Pancreas (tissue), 10 donors: Measurements from ENCODE around the gene TP53I11. TPM values are rescaled to one million over a fixed set of nuclear protein-coding genes. Genes with fewer than 3 reads are reported as not detected.

Experiments
- ATAC-seq, 4 donors: fragments of 200-7000 bp; cut with Tn5 transposase; one replicate each; pipeline versions ENCODE4 v1.8.0 to v1.9.1; 2020; ENCODE audit warnings: mild to moderate bottlenecking in 4 of 4, moderate library complexity in 4 of 4
- DNase-seq, 6 donors: peaks; one replicate each; pipeline ENCODE4 v3.0.0-alpha.2; 2020
- FAIRE-seq: peaks from 2 replicates; lab custom pipeline; 2012; peaks lifted over from hg19 to GRCh38; lab: Jason Lieb, UNC
- H3K27ac ChIP-seq, 4 donors: fragments of 200-600 bp; sonication (generic); 1 replicate in 3 of 4; 2 replicates in 1 of 4; pipeline versions ENCODE4 v1.5.0 to v1.8.0; 2020
- H3K27me3 ChIP-seq, 4 donors: fragments of 200-600 bp; one replicate each; pipeline ENCODE4 v1.8.0; 2021
- H3K36me3 ChIP-seq, 3 donors: fragments of 200-600 bp; sonication (generic) in 1 of 3; one replicate each; pipeline versions ENCODE4 v1.5.0 to v1.8.0; 2020 to 2021
- H3K4me1 ChIP-seq, 3 donors: fragments of 200-600 bp; one replicate each; pipeline ENCODE4 v1.8.0; 2021
- H3K4me3 ChIP-seq, 4 donors: fragments of 200-600 bp; sonication (generic) in 2 of 4; one replicate each; pipeline versions ENCODE4 v1.5.0 to v1.8.0; 2020 to 2021
- H3K9me3 ChIP-seq, 4 donors: fragments of 200-600 bp; one replicate each; pipeline ENCODE4 v1.8.0; 2021
- WGBS, 2 donors: extraction: QIAGEN DNeasy Blood & Tissue Kit; methylation state at CpG; one replicate each; pipeline ENCODE4 v1.1.7; 2013; 5-methylcytosine and 5-hydroxymethylcytosine counted together
- intact Hi-C, 3 donors: fragments of 100-400 bp; cut with DNase I; formaldehyde crosslinking; loops; one replicate each; pipeline versions ENCODE4 v1.11.1 to v1.14.2; 2022
- polyA plus RNA-seq, 2 donors: library from polyadenylated mRNA; stranded (reverse); fragments of 200-250 nt; gene quantifications; one replicate each; pipeline ENCODE4 v1.2.3, GENCODE V29; 2013
- total RNA-seq, 6 donors: library from RNA; stranded (reverse); fragmentation: NEBNext Ultra II Directional in 4 of 6; extraction: Animal tissue kit (Norgen Biotek cat#: 25700) in 4 of 6; gene quantifications; one replicate each; pipeline versions ENCODE4 v1.2.1 to v1.2.4, GENCODE V29; 2021 to 2023
- TF ChIP-seq, protein P1 (sequence below), 4 donors: fragments of 200-600 bp; sonication (generic) in 3 of 4; IDR thresholded peaks; one replicate each; pipeline versions ENCODE4 v1.5.0 to v1.8.0; 2021; ENCODE audit warnings: antibody characterized with exemption in 4 of 4
- donor health status: healthy with polysubstance abuse.
- donor health status: DM: no; HTN: no; CAD: no; lungs with moderate emphysema.
- donor health status: DM: no; HTN: no; CAD: no.
- donor health status: control.
- donor health status: control.
- donor health status: Bipolar disorder and iron deficiency.
- donor health status: DM: yes; HTN: yes; CAD: no.
- donor health status: DM: no; HTN: no; CAD: no.
- donor health status: DM: no; HTN: no; CAD: no.
- donor health status: DM: yes; HTN: yes; CAD: no.

Gene TP53I11
- total and polyA plus RNA-seq, 8 donors = 18.8 to 40.2 (median 28.7) TPM

GRCh38 chr11:44906649-44907048 is 44.0 kb downstream of the TP53I11 start:
- Histone ChIP-seq H3K4me3 (no peak overlapping the region), H3K9me3 (no peaks in the 10 kb centered on the region), H3K27me3 (no peaks in the 10 kb centered on the region), H3K36me3 (no peaks in the 10 kb centered on the region), H3K4me1 (no peaks in the 10 kb centered on the region), H3K27ac (no peak overlapping the region)
- no peak for DNase-seq
- FAIRE-seq = no peak
- TF ChIP-seq, protein P1, sequence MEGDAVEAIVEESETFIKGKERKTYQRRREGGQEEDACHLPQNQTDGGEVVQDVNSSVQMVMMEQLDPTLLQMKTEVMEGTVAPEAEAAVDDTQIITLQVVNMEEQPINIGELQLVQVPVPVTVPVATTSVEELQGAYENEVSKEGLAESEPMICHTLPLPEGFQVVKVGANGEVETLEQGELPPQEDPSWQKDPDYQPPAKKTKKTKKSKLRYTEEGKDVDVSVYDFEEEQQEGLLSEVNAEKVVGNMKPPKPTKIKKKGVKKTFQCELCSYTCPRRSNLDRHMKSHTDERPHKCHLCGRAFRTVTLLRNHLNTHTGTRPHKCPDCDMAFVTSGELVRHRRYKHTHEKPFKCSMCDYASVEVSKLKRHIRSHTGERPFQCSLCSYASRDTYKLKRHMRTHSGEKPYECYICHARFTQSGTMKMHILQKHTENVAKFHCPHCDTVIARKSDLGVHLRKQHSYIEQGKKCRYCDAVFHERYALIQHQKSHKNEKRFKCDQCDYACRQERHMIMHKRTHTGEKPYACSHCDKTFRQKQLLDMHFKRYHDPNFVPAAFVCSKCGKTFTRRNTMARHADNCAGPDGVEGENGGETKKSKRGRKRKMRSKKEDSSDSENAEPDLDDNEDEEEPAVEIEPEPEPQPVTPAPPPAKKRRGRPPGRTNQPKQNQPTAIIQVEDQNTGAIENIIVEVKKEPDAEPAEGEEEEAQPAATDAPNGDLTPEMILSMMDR (IDR thresholded peaks at IDR 0.05) = no peak
- 52 to 55% methylated on average over 5 of the region's 5 CpGs for WGBS, 2 donors
- ATAC-seq = no peak
- intact Hi-C loops = no loop called here

- FAIRE-seq (no peak), DNase-seq (no peak), ATAC-seq (no peak)
- H3K4me1 ChIP-seq = no peaks in the 10 kb centered on the region
- no peaks in the 10 kb centered on the region for H3K36me3 ChIP-seq
- 57 to 62% methylated on average over 9 of the region's 9 CpGs for WGBS, 2 donors
- H3K9me3 ChIP-seq = no peaks in the 10 kb centered on the region
- intact Hi-C loops = no loop called here
- TF ChIP-seq, protein P1 (IDR thresholded peaks at IDR 0.05) = no peak
- no peaks in the 10 kb centered on the region for H3K27me3 ChIP-seq
- H3K4me3 ChIP-seq = no peak overlapping the region
- no peak overlapping the region for H3K27ac ChIP-seq
Measured at GRCh38 chr11:44905131-44905866, 45.4 kb downstream of the TP53I11 start.

DNA sequence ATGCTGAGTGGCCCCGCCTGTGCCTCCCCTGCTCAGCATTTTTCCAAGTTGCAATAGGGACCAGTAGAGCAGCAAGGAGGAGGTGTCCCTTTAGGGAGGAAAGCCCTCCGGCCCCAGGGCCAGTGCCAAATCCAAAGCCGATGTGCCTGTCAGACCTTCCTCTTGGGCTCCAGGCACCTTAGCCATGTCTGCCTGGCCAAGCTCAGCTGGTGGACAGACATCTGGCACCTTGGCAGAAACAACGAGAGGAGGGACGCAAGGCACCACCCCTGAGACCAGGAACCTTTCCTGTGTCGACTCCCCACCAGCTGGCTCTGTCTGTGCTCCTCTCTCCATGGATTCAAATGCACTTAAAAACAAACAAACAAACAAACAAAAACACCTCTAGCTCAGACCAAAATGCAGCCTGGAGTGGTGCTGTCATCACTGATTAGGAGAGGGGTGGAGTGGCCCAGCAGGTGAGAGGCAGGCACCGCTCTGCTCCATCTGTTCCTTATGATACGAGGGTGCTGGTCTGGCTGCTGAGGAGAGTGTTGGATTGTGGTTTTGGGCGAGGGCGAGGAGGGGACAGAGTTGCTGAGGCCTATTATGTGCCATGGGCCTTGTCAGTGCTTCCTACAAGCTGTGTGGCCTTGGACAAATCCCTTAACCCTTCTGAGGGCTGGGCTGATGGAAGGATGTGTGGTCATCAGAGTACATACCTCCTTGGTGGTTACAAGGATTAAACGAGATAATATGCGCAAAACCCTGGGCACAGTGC is 46.2 kb downstream of the TP53I11 start:
- ATAC-seq (no peak), DNase-seq (no peak), FAIRE-seq (no peak)
- H3K36me3 ChIP-seq = no peaks in the 10 kb centered on the region
- TF ChIP-seq, protein P1 (IDR thresholded peaks at IDR 0.05) = no peak
- H3K27me3 ChIP-seq = no peaks in the 10 kb centered on the region
- WGBS, 2 donors = 66 to 72% methylated on average over 12 of the region's 12 CpGs
- intact Hi-C loops = no loop called here
- H3K4me1 ChIP-seq = no peaks in the 10 kb centered on the region
- H3K4me3 ChIP-seq = no peak overlapping the region
- no peak overlapping the region for H3K27ac ChIP-seq
- H3K9me3 ChIP-seq = no peaks in the 10 kb centered on the region

GRCh38 chr11:44903518-44903917 is 47.2 kb downstream of the TP53I11 start:
- DNase-seq (no peak), ATAC-seq (no peak), FAIRE-seq (no peak)
- Histone ChIP-seq H3K4me3 (no peak overlapping the region), H3K4me1 (no peaks in the 10 kb centered on the region), H3K27ac (no peak overlapping the region), H3K36me3 (no peaks in the 10 kb centered on the region), H3K27me3 (no peaks in the 10 kb centered on the region), H3K9me3 (no peaks in the 10 kb centered on the region)
- intact Hi-C loops = no loop called here
- TF ChIP-seq, protein P1 (IDR thresholded peaks at IDR 0.05) = no peak
- WGBS, 2 donors = 66 to 76% methylated on average over 3 of the region's 3 CpGs

DNA sequence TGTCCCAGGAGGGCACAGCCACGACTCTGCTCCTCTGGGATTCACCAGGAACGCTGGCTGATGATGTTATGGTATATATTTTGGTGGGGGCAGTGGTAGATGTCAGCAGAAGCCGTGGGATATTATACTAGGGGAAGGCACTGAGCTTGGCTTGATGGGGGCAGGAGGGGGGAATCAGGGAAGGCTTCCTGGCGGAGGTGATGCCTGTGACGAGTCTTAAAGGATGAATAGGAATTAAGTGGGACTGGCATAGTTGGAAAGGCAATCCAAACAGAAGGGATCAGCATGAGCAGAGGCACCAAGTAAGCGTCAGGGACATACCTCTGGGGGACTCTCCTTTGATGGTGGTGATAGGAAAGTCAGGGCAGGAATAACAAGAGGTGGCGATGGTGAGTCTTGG is 47.6 kb downstream of the TP53I11 start:
- no peaks in the 10 kb centered on the region for H3K4me1 ChIP-seq
- intact Hi-C loops = no loop called here
- H3K27ac ChIP-seq = no peak overlapping the region
- no peak for ATAC-seq
- DNase-seq = no peak
- WGBS, 2 donors = 67 to 69% methylated on average over 7 of the region's 7 CpGs
- H3K36me3 ChIP-seq = no peaks in the 10 kb centered on the region
- no peak overlapping the region for H3K4me3 ChIP-seq
- FAIRE-seq = no peak
- no peaks in the 10 kb centered on the region for H3K27me3 ChIP-seq
- H3K9me3 ChIP-seq = no peaks in the 10 kb centered on the region
- TF ChIP-seq, protein P1 (IDR thresholded peaks at IDR 0.05) = no peak
